Forelimb muscle (tissue), 1 donor: ENCODE measurements around the gene HES3. TPM values are rescaled to one million over a fixed set of nuclear protein-coding genes. Genes with fewer than 3 reads are reported as not detected.
"Not testable (repeated sequence)": the region's sequence is repeated elsewhere in the genome, so short reads cannot be mapped to it uniquely, and the experiment has no call there.

Experiments
- DNase-seq: peaks from one replicate; pipeline ENCODE4 v3.0.0-alpha.2; 2013; ENCODE audit warnings: low read depth
- polyA plus RNA-seq: library from polyadenylated mRNA; unstranded; fragments of 120-200 nt; gene quantifications from one replicate; pipeline ENCODE4 v1.2.1, GENCODE V29; 2013; ENCODE audit not compliant: insufficient read length

The HES3 gene
- polyA plus RNA-seq, 1 donor, result not detected

GRCh38 chr1:6218375-6219164 is 25.4 kb upstream of the HES3 start:
- DNase-seq, result no peak

GRCh38 chr1:6219641-6220040 is 24.3 kb upstream of the HES3 start:
- not testable (repeated sequence) for DNase-seq

DNA sequence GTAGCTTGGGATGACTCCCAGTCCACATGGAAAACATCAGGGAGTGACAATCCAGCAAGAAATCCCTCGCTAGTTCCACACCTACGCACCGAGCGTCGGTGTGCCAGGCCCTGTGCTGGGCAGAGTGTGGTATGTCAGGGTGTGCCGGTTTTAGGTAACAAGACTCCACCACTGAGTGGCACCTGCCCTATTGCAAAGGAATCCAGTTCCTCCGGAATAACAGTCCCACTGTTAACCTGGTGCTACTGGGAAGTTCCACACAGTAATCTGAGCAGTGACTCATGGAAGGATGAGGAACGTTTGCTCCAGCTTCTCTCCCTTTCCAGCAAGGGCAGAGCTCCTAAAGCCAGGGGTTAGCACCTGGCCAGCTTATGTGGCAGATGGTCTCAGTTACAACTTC is 23.7 kb upstream of the HES3 start:
- no peak for DNase-seq

DNA sequence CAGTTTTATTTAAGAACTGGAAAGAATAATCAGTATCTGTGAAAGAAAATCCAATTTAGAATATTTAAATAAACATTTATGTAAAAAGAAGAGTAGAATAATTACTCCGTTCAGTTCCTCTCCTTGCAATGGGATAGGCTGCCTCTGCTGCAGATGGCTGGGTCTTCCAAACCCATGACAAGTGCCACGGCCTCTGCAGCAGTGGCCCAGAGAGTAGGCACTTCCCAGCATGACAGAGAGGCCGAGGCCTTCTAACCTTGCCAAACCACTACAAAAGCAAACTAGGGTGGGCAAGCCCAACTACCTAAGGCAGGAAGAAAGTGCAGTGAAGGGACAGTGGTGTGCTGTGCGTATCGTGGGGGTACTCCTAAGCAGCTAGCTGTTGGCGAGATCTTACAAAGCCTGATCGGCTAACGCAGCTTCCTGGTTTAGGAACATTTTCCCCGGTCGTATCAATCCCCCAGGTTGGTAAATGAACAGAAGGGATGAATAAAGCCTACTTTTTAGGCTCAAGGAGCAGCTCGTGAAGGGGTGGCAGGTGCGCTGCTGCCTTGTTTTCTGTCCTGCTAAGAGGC is 22.7 kb upstream of the HES3 start:
- DNase-seq, result no peak

- DNase-seq, result no peak
Measured at GRCh38 chr1:6222636-6223035, 21.3 kb upstream of the HES3 start.

DNA sequence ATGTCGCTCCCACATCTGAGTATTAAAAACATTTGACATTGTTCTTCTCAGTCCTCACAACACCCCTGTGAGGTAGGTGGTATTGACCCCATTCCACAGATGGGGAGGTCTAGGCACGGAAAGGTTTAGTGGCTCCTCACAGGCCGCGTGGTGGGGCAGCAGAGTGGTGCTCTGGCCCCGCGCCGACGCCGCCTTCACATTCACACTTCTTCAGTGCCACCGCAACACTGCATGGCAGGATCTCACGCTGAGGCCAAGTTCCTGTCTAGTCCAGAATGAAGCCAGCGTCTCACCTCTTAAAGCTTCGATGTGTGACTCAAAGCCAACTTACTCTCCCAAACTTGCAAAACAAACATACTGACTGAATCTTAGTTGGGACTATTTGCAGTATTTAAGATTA is 20.4 kb upstream of the HES3 start:
- DNase-seq, result no peak

DNA sequence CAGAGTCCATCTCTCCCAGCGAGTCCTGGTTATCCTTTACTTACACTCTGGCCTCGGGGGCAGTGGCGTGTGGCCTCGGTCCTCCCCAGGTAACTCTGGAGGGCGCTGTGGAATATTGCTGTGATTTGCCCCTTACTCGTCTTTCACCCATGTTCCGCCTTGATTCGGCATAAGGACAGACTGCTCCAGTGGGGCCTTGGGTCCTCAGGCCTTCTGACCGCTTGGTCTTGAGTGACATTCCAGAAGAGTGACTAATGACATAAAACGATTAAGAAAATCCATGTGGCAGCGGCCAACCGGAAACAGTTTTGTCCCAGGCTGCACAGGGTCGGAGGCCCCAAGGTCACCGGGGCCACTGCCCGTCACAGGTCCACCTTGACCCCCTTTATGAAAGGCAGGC is 19.3 kb upstream of the HES3 start:
- DNase-seq, result no peak

- no peak for DNase-seq
Measured at GRCh38 chr1:6225651-6226050, 18.3 kb upstream of the HES3 start.

DNA sequence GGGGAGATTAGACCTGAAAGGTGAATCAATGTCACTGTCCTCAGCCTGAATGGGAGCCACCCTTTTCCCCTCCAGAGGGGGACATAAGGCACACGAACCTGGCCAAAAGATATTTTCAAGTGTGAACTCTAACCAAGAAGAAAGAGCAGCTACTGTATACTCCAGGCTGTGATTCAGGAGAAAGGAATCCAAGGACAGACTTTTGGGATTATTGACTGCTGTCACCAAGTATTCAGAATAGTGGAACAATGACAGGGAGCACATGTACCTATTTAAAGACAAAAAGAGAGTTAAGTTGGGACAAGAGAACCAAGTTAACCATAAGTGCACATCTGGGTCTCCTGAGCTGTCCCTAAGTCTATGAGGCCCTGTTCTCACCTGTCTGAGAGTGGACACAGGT is 10.6 kb upstream of the HES3 start:
- DNase-seq, result no peak

DNA sequence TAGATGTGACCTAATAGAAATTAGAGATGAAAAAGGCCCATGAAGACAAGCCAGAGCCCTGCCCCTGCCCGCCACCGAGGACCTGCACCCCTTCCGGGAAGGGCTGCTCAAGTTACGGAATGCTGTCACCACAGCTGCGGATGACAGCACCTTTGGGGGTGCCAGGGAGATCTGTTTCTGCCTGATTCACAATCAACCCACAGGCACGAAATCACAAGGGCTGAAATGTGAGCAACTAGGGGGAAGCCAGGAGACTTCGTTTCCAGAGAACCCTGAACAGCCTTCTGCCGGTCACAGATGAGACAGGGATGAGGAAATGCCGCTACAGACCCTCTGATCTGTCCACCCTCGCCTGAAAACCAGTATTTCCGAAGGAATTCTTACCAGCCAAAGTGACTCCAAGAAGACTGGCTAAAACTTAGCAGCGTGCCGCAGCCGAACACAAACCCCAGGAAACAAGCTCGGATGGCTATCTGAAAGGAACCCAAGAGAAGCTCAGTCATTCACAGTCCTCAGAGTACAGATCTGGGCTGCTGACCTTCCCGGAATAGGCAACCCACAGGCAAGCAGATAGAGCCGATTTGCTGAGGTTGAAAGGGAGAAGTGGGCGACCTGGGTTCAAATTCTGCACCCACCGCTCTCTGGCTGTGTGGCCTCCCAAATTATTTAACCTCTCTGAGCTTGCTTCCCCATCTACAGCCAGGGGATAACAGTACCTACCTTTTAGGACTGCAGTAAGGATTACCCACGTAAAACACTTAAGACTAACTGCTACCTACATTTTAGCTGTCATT is 9.3 kb upstream of the HES3 start:
- no peak for DNase-seq

DNA sequence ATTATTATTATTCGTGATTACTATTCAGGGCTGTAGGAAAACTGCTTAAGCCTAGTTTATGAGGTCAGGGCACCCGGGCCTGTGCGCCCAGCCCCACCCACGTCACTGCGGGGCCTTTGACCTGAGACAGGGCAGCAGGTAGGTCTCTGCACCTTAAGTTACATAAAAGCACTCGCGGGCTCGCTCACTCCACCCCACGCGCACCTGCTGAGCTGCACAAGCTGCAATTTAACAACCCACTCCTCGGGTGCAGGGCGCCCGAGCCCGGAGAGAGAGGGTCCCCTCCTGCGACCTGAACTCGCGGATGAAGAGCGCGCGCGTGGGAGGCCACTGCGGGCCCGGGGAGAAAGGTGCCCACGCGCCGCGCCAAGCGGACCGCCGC is 8.7 kb upstream of the HES3 start:
- DNase-seq, result no peak

GRCh38 chr1:6237093-6237492 is 6.9 kb upstream of the HES3 start:
- DNase-seq, result no peak

DNA sequence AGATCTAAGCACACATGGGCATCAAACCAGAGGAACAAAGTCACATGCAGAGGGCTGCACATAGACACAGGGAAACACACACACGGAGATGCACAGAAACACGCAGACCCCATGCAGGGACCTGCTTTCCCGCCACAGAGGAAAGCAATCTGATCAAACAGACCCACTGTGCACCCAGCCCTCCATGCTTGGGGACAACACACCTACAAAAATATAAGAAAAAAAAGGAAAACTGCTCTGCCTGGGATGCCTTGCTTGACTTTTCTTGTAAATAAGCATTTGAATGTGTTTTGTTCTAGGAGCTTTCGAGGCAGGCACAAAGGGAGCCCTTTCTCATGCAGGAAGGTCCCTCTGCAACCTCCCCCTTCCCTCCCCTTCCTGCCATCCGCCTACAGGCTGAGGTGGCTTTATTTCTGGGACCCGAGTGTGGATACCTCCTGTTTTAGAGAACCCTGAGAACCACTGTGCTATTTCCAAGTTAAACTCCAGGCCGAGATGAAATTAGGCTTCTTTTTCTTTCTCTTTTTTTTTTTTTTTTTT is 4.7 kb upstream of the HES3 start:
- DNase-seq, result no peak

- DNase-seq, result no peak
Measured at GRCh38 chr1:6239950-6240768, 3.8 kb upstream of the HES3 start.

- no peak for DNase-seq
Measured at GRCh38 chr1:6241107-6241886, 2.7 kb upstream of the HES3 start.

- no peak for DNase-seq
Measured at GRCh38 chr1:6241887-6242740, 1.9 kb upstream of the HES3 start.

GRCh38 chr1:6243053-6243834 is 735 bp upstream of the HES3 start:
- no peak for DNase-seq

DNA sequence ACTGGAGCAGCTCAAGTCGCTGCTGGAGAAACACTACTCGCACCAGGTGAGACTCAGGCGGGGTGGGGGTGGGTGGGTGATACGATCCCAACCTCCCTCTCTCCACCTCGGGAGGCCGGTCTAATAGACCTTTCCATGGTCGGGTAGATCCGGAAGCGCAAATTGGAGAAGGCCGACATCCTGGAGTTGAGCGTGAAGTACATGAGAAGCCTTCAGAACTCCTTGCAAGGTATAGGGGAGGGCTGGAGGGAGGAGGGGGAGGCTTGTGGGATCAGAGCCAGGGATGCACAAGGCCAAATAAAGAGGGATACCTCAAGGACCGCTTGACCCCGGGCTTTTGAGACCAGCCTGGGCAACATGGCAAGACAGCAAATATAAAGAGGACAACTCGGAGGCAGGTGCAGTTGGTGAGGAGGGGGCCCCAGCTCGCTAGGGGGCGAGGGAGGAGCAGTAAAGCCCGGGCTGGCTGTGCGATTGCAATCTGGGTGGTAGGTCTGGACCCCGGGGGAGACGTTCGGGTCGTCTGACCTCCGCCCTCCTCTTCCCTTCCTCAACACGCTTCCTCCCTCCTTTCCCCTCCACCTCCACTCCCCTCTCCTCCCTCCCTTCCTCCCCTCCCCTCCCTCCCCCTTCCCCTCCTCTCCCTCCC is 546 bp downstream of the HES3 start:
- no peak for DNase-seq
